NCI-H2171 (cell line): Measurements from ENCODE around the gene CDKAL1.

ENCODE experiments used
- DNase-seq: peaks from one replicate; lab custom pipeline; 2025; lab: John Stamatoyannopoulos, UW

CDKAL1 gene

DNA sequence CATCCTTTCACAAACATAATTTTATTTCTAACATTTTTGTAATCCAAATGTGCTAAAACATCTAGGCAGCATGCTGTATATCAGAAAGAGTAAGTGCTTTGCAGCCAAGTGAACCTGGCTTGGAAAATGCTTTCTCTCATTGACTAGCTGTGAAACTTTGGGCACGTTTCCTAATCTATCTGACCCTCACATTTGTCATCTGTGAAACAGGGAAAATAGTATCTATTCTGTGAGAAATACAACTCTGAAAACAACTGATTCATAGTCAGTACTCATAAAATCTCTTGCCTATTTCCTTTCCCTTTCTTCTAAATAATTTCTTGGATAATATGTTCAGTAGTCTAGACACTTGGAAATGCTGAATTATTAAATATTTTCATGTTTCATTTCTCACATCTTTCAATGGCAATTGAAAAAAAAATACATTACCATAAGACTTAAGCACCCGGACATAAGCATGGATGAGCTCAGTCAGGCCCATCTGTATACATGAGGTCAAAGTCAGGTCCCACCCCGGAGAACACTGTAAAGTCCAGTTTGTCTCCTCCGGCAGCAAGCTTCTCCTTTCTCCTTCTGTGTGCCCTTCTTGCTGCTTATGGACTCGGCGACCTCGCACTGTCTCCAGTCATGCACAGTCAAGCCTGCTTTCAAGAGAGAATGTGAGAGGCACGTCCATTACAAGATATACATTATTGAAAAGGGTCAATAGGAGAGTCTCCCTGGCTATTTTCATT, 604.2 kb downstream of the CDKAL1 start:
- no peak for DNase-seq

DNA sequence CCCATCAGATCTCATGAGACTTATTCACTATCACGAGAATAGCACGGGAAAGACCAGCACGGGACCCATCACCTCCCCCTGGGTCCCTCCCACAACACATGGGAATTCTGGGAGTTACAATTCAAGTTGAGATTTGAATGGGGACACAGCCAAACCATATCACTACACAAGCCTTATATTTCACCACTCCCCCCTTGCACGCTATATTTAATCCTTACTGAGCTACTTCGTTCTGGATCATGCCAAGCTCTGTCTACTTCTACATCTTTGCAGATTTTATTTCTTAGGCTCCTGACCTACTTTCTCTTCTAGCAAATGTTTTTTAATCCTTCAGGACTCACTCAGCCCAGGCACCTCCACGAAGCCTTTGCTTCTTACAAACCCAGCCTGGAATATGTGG, 606.7 kb downstream of the CDKAL1 start:
- no peak for DNase-seq

DNA sequence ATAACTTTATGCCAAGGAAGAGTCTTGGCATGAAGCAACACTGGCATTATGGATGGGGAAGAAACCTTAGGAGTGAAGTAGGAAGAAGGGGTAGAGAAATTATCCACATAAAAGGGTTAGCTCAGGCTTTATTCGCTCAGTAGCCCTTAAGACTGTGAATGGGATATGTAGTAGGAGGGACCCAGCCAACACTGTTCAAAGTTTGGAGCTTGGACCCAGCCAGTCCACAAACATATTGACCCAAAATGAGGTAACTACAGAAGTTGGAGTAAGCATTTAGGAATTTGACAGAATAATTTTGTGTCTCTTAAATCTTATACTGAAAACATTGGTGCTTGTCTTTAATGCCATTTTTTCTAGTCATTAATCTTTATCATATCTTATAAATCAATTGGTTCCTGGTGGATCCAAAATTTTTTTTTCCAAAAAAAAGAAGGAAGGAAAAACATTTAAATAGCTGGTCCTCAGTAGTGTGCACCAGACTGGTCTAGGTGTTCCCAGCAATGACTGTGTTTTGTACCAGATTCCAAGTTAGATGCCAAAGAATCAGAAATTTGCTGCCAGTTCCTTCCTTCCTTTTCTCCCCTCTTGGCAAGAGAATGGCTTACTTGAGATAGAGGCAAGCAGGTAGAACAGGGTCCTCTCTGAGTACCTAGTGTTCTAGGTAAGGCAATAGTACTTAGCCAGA, 607.5 kb downstream of the CDKAL1 start:
- DNase-seq, result no peak

DNA sequence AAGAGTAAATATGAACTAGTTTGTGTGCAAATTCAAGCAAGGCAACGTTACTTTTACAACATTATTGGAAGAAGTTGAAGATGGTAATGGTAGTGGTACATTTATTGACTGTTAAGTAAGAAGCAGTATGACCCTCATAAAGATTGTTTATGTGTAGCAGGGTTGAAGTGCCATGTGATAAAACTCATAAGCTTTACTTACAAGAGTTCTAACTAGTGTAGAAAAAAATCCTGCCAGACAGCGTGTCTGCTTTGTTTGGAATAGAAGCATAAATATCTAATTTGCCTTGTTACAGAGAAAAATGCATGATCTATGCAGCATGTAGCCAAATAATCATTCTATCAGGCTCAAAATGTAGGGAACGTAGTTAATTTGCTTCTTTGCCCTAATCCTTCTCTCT, 608.5 kb downstream of the CDKAL1 start:
- no peak for DNase-seq

DNA sequence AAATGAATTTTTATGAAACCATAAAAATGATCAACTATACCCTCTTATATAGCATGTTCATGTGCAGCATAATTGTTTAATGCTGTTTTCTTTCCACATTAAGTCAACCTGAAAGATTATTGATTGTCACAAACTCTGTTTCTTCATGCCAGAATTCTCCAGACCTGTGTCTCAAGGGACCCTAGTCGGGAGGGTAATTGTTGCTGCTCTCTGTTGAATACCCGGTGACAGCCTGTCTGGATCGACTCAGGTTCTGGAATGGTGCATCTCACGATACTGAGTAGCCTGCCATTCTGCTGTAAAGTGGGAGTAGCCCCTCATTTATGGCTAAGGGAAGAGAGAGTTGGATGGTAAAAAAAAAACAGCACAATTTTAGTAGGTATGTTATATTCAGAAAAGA, 609.4 kb downstream of the CDKAL1 start:
- DNase-seq, result no peak

GRCh38 chr6:21144928-21145327, 610.7 kb downstream of the CDKAL1 start:
- no peak for DNase-seq

DNA sequence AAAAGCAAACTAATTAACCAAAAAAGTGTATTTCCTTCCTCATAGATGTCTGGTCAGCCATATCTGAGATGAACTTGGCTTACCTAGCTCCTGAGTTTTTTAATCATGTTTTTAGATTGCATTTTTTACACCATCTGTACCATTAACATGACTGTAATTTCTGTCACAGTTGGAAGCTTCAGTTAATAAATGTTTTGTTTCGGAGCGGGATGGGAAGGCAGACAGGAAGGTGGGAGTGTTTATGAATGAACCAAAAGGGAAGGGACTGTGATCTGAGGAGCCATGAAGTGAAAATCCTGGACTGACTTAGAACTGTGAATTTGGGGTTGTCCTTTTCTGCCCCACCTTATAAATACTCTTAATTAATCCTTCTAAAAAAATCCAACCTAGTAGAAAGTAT, 613.7 kb downstream of the CDKAL1 start:
- no peak for DNase-seq

GRCh38 chr6:21149470-21149869, 615.2 kb downstream of the CDKAL1 start:
- no peak for DNase-seq

GRCh38 chr6:21150667-21151066, 616.4 kb downstream of the CDKAL1 start:
- no peak for DNase-seq

DNA sequence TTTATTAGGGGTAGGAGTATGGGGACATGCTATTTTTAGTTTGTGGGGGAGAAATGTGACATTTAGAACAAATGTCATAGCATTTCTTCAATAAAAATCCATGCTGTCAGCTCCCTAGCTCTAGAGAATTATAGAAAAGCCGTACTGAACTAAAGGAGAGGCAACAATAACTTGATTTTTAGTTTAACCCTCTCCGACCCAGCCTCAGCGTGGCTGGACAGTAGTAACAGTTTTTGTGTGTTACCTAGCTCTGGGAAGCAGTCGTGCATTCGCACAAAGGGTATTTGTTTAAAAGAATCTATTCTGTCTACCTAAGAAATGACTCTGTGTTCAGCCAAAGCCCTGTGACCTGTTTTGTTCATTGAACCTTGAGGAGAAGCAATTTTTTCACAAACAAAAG, 616.9 kb downstream of the CDKAL1 start:
- no peak for DNase-seq

GRCh38 chr6:21151530-21151929, 617.3 kb downstream of the CDKAL1 start:
- DNase-seq, result no peak

DNA sequence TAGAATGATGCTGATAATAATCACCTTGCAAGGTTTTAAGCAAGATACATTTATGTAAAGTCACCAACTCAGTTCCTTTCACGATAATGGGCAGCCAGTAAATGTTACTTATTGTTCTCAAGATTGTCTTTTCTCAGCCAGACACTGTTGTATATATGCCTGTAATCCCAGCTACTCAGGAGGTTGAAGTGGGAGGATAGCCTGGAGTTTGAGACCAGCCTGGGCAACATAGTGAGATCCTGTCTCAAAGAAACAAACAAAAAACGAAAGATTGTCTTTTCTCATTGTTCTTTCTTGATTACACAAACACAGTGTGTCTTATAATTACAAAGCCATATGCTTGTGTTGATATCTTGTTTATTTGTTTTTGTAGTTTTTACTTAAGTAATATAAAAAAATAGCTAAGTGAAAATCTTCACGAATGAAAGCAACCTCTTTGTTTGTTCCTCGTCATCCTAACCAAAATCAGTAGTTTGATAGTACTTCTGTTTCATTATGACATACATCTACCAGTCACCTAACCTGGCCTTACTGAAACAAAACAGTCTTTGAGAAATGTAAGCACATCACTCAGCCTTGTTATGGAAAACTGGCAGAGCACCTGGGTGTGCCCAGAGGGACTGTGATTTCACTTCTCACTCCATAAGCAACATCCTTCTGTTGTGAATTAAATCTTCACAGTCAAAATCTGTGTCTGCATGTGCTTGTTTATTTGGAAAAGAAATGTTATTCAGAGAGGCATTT, 623.1 kb downstream of the CDKAL1 start:
- DNase-seq, result peak; percentile 53

GRCh38 chr6:21158149-21158548, 623.9 kb downstream of the CDKAL1 start:
- peak; percentile 68 for DNase-seq

DNA sequence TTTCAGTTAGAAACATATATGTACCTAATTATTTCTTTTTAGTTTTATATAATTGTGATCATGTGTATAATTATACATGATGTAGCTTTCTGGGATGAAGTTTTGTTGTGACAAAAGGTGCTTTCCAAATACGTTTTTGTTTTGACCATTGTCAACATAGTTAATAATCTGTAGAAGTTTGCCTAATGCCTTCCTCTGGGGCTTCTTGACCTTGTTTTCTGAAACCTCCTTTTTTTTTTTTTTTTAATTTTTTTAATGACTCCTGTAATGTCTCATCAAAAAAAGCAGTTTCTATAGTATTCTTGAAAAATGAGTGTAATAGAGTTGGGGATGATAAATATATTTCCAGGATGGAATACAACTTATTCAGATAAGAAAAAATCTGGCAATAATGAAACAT, 624.6 kb downstream of the CDKAL1 start:
- no peak for DNase-seq

DNA sequence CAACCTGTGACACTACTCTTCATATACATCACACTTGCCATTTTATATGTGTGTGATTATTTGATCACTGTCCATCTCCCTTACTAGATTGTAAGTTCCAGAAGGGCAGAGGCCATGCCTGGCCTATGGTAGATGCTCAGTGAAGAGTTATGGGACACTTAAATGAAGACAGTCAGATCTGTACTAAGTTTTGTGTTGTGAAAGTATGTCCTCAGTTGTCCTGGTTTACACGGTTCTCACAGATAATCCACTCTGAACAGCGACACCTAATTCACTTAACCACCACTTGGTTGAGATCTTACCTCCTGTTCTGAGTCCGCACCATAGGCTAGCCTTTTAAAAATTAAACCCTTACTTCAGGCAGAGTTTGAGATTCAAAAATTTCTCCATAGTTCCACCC, 625.2 kb downstream of the CDKAL1 start:
- no peak for DNase-seq

DNA sequence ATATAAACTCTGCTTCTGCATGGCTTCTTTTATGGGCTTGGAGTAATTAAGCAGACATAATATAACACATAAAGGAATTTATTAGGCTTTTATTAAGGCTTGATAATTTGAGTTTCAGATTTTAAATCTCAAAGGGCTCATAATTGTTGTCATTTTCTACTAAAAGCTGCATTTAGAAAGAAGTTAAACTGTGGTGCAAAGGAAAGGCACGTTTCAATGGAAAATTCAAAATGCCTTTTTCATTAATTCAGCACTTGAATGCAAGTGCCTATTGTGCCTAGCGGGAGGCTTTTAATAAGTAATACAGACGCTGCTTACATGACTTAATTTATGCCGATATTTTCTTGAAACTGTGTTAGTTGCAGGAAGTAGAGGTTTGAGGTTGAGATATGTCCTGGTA, 627.5 kb downstream of the CDKAL1 start:
- DNase-seq, result no peak

DNA sequence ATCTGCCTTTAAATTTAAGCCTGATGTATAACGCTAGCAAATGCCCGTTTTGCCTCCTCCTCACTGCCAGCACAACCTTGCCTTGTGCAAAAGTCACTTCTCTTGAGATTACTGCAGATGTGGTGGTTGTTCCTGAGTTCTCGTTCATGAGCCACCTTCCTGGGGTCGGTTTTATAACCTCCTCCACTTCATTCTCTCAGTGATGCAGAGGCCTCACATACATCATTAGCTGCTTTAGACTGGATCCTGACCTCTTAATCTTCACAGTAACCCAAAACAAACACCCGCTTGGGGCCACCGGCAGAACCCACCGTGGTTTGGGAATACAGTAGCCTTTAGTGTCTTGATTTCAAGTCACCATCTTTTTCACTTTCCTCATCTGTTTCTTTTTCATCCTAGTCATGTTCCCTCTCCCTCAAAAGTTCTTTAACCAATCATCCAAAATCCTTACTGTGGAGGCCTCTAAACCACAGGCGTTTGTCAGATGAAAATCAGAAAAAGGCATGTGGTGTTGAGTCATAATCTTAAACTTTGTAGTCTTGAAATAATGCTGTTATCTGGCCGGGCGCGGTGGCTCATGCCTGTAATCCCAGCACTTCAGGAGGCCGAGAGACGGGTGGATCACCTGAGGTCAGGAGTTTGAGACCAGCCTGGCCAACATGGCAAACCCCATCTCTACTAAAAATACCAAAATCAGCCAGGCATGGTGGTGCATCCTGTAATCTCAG, 629.0 kb downstream of the CDKAL1 start:
- DNase-seq, result no peak

DNA sequence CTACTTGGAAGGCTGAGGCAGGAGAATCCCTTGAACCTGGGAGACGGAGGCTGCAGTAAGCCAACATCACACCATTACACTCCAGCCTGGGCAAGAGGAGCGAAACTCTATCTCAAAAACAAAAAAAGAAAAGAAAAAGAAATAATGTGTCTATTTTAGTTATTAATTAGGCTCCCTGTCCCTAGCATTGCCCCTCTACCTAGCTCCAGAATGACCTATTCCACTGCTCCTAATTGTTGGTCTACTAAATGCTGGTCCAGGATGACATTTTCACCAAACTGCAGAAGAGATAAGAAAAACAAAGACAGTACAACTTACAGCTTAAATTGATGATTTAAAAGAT, 629.6 kb downstream of the CDKAL1 start:
- no peak for DNase-seq

DNA sequence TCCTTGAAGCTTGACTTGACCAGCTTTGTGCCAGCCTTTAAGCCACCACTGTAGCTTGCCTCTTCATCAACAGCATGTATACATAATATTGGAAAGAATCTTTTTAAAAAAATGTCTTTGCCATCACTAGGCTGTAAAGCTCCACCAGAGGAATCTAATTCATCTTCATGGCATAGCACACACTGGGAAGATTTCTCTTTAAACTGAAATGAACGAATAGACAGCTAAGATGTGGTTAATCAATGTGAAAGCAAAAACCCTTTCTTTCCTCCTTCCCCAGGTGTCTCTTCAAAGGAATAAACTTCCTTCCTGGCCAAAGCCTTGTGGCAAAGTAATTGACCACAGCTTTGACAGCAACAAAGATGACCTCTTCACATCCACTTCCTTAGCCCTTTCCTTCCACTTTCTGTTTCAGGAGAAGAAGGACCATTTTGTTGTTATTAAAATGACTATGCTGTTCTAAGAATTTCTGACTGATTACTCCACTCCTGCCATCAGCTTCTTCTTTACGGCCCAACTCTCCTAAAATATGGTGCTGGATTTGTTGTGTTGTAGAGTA, 630.6 kb downstream of the CDKAL1 start:
- no peak for DNase-seq

- DNase-seq, result no peak
Measured at GRCh38 chr6:21166754-21167153, 632.5 kb downstream of the CDKAL1 start.

DNA sequence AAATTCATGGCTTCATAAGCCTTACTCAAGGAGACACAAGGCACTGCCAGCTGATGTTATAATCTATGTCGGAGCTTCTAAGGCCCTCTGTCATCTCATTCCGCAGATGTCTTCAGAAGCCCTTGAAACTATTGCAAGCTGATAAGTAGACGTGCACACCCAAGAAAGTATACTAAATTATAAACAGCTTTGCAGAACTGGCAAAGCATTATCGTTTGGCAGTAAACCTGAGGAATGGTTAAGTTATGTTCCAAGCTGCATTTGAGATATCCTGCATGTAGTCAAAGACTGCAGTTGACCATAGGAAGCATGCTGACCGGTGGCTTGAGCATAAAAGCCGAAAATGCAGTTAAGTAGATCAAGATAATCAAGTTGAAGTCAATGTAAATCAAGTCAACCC, 633.5 kb downstream of the CDKAL1 start:
- DNase-seq, result no peak

GRCh38 chr6:21171801-21172200, 637.5 kb downstream of the CDKAL1 start:
- no peak for DNase-seq
